GM18870 (cell line): ENCODE data around the gene KCNE3.

Experiments
- ATAC-seq: cut with Tn5 transposase; IDR thresholded peaks from one replicate; pipeline ENCODE4 v1.9.1; 2021; ENCODE audit warnings: moderate library complexity; ENCODE audit not compliant: unreplicated experiment

Gene KCNE3

DNA sequence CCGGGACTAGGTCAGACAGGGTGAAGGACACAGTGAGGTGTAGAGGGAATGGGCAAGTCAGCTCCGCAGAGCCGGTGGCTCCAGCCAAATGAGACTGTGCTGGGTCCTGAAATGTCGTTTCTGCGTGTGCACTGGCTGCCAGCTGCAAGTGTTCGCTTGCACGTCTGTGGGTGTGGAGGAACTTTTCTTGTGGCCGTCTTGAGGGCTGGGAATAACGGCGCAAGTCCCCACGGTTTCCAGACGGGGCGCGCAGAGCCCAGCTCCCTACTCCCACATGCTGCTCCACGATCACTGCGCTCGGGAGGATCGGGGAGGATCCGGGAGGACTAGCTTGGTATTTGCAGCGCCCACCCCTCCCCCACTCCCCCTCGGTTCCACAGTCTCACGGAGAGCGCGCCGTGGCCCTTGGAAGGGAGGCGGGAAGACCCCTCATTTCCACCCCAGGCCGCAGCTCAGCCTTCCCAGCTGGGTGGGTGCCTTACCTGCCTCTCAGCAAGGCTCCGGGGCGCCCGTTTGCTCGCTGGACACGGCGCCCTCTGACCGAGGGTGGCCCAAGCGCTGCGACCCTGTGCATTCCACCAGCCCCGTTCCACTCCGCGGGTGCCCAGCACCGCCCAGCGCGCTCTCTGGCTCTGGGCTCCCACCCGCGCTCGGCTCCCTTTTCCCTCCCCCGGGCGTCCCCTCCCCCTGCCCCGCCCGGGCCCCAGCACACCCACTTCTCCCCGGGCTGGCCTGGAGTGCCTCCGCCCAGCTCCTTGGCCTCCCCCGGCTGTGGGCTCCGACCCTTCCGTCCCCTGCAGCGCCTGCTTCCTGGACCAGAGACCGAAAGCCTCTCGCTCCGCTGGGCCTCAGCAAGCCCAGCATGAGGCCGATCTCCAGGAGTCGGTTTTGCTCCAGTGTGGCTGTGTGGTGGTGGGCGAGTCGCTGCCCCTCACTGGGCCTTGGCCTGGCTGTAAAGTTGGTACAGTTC is at the start of gene KCNE3:
KCNE3 (minus strand) TSS at position 634 of the 970 bp plus-strand sequence. CDS start 9,986 bp downstream, outside the sequence.
- ATAC-seq: no peak

- ATAC-seq: no peak
Observed at GRCh38 chr11:74507582-74507981, 40.2 kb upstream of the KCNE3 start.

- no peak for ATAC-seq
Observed at GRCh38 chr11:74506823-74507222, 39.5 kb upstream of the KCNE3 start.

GRCh38 chr11:74505911-74506310 is 38.6 kb upstream of the KCNE3 start:
- ATAC-seq: no peak

DNA sequence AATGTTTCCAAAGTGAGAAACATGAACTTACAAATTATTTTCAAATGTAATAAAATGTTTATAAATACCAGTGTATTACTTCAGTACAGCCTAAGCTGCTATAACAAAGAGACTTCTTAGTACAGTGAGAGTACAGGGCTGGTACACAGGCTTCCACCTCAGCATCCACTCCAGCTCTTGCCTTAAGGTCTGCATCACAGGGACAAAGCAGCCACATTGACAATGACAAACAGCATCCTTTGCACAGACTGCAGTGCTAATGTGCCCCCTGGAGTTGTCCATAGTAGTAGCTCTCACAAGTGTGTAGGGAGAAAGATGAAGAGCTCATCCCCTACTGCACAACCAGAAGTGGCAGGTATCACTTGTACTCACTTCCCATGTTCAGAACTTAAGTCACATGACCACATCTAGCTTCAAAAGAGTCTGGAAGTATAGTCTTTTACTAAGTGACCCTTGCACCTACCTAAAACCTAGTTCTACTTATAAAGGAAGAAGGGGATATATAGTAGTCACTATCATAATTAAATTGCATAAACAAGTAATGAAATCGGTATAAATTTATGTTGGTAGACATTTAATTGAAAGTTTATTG is 36.8 kb upstream of the KCNE3 start:
- ATAC-seq: no peak

DNA sequence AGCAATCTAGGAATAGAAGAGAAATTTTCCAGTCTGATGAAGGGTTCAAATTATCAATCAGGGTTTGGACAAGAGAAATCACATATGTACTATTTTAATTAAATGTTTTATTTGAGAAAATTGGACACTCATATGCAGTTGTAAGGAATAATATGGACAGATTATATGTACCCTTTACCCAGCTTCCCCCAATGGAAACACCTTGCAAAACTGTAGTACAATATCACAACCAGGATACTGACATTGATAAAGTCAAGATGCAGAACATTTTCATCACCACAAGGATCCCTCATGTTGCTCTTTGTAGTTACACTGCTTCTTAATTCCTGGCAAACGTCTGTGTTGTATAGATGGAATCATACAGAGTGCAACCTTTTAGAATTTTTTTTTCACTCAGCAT is 27.6 kb upstream of the KCNE3 start:
- ATAC-seq: no peak

DNA sequence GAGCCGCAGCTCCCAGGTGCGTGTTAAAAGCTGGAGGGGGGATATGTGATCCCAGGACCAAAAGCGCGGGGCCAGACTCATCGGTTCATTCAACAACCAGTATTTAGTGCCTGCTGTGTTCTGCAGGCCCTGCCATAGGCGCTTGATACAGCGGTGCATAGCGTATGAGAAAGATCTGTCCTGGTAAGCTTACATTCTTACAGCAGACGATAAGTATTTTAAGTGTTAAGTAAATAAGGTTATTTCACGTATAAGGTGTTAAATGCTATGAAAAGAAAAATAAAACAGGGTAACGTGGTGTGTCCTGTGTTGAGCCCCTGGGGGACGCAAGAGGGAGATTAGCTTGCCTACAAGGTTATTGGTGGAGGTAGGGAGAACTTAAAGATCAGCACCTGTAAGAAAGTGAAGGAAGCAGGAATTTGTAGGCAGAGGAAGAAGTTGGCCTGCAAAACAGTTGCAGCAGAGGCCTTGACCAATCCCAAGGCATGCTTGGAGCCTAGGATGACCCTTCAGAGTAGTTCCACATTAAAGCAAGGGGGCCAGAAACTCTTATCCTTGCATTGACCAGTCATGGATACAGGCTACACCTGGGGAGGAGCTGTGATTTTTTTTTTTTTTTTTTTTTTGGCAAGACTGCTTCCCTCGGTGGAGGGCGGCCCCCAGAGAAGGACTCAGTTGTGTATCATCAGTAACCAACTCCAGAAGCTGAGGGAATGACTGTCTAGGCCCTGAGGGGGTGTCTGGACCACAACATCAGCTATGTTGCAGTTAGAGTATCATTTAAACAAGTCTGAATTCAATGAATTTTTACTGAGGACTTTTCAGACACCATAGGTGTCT is 26.7 kb upstream of the KCNE3 start:
- ATAC-seq: peak; percentile 3

GRCh38 chr11:74492974-74493790 is 25.8 kb upstream of the KCNE3 start, which contains the start of gene LIPT2:
Gene LIPT2, minus strand, starts transcription at chr11:74493724. Its CDS starts 21 bp downstream, at chr11:74493703.
- peak; percentile 70 for ATAC-seq

GRCh38 chr11:74492084-74492483 is 24.7 kb upstream of the KCNE3 start:
- no peak for ATAC-seq

DNA sequence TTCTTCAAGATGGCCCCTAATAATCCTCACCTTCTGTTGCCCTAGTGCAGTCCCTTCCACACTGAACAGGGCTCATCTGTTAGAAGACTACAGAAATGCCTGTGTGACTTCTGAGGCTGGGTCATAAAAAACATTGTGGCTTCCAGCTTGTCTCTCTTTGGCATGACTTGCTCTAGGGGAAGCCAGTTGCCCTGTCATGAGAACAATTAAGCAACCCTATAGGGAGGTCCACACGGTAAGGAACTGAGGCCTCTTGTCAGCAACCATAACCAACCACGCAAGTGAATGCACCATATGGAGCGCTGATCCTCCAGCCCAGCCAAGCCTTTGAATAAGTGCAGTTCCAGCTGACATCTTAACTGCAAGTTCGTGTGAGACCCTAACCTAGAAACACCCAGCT is 23.6 kb upstream of the KCNE3 start:
- no peak for ATAC-seq

DNA sequence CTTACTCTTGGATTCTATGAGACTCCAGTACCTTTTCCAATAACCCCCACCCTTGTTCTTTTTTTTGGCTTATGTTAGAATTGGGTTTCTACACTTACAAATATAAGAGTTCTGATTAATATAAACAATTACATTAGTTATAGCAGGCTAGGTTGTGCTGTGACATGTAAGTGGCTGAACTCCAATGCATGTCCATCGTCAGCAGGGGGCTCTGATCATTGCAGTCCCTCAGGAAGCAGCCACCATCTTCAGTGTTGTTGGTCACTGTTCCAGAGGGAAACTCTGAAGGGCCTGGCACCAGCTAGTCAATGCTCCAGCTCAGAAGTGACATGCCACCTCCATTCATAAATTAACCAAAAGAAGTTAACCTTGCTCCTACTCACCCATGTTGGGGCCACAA is 20.5 kb upstream of the KCNE3 start:
- ATAC-seq: no peak

GRCh38 chr11:74485868-74486267 is 18.5 kb upstream of the KCNE3 start:
- no peak for ATAC-seq

DNA sequence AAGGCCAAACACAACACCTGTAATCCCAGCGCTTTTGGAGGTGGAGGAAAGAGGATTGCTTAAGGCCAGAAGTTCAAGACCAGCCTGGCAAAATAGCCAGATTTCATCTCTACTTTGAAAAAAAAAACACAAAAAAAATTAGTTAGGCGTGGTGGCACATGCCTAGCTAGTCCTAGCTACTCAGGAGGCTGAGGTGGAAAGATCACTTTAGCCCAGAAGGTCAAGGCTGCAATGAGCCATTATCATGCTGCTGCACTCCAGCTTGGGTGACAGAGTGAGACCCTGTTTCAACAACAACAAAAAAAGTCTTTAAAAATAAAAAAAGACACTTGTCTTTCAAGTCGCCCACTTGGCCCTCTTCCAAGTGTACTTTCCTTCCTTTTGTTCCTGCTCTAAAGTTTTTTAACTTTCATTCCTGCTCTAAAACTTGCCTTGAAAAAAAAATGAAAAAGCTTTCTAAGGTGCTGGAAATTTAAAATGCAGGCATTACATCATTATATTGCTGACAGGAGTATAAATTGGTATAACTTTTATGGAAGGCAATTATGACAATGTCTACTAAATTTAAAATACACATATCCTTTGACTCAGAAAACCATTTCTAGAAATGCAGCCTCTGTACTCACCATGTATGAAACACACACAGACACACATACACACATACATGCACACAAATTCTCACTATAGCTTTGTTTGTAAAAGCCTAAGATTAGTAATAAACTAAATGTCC is 13.5 kb upstream of the KCNE3 start:
- ATAC-seq: no peak

- ATAC-seq: no peak
Observed at GRCh38 chr11:74479732-74480123, 12.4 kb upstream of the KCNE3 start.

DNA sequence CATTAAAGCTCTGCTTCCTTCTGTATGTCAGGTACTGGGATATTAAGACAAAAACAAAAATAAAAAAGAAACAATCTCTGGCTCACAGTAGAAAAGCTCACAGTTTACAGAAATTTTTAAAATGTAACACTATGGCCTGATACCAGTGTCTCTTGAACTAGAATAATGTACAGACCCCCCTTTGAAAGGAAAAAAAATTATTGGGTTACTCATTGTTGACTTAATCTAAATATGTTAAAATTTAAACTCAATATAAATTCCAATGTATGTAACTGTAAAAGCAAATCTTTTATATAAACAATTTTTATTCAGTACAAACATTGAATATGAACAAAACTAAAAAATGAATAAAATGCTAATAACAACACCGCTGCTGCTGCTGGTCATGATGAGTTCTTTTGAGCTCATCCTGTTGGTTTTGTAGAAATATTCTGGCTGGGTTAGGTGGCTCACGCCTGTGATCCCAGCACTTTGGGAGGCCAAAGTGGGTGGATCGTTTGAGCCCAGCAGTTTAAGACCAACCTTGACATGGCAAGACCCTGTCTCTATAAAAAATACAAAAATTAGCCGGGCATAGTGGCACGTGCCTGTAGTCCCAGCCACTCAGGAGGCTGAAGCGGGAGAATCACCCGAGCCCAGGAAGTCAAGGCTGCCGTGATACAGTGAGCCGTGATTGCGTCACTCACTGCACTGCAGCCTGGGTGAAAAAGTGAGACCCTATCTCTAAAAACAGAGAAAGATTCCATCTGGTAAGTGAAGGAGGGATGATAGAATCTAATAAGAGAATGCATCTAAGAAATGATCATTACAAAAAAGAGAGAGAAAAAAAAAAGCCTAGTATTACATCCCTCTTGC is 11.8 kb upstream of the KCNE3 start:
- no peak for ATAC-seq

- no peak for ATAC-seq
Observed at GRCh38 chr11:74476536-74476935, 9.2 kb upstream of the KCNE3 start.

DNA sequence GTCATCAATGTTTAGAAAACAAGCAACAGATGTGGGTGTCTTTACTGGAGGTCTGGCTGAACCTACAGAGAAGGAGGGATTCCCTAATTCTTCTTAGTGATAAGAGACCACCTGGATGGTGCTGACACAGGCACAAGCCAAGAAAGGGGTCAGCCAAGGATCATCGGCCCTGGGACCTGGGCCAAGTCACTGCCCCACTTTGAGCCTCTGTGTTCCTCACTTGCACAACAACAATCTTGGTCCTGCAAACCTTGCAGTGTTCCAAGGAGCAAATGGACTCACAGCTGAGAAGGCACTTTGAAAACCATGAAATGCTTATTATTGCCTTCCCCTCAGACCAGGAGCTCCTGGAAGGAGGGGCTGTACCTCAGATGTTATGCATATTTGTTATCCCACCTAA is 7.0 kb upstream of the KCNE3 start:
- no peak for ATAC-seq

- no peak for ATAC-seq
Observed at GRCh38 chr11:74473382-74474173, 6.2 kb upstream of the KCNE3 start.
